Loucy (cell line): ENCODE data around the gene UROD.
"Not testable (repeated sequence)": the region's sequence is repeated elsewhere in the genome, so short reads cannot be mapped to it uniquely, and the experiment has no call there.

ENCODE experiments used
- H2AFZ ChIP-seq: fragments of 200-600 bp; sonication (generic); 2 replicates; pipeline ENCODE4 v1.6.0; 2016; ENCODE audit warnings: antibody characterized with exemption, mild to moderate bottlenecking, low read length, moderate library complexity
- H3F3A ChIP-seq: fragments of 200-600 bp; 2 replicates; pipeline ENCODE4 v1.6.0; 2016; ENCODE audit warnings: antibody characterized with exemption, low read depth, mild to moderate bottlenecking
- H3K27me3 ChIP-seq: fragments of 200-600 bp; sonication (generic); 2 replicates; pipeline ENCODE4 v1.6.1; 2014; ENCODE audit warnings: low read length, mild to moderate bottlenecking; ENCODE audit not compliant: insufficient read depth, poor library complexity, severe bottlenecking
- H3K36me3 ChIP-seq: fragments of 200-600 bp; sonication (generic); 2 replicates; pipeline ENCODE4 v1.6.1; 2016; ENCODE audit warnings: low read length; ENCODE audit not compliant: insufficient read depth
- H3K4me1 ChIP-seq: fragments of 200-600 bp; sonication (generic); 2 replicates; pipeline ENCODE4 v1.5.1; 2014; ENCODE audit warnings: low read length, mild to moderate bottlenecking; ENCODE audit not compliant: insufficient read depth, poor library complexity, severe bottlenecking
- H3K4me2 ChIP-seq: fragments of 200-600 bp; sonication (generic); 2 replicates; pipeline ENCODE4 v1.6.0; 2014; ENCODE audit warnings: antibody characterized with exemption, low read length, low read depth, mild to moderate bottlenecking; ENCODE audit not compliant: poor library complexity, severe bottlenecking
- H3K4me3 ChIP-seq: fragments of 200-600 bp; sonication (generic); 2 replicates; pipeline ENCODE4 v1.5.1; 2014; ENCODE audit warnings: low read length, mild to moderate bottlenecking, mixed read lengths; ENCODE audit not compliant: poor library complexity, severe bottlenecking
- H3K79me2 ChIP-seq: fragments of 200-600 bp; sonication (generic); 2 replicates; pipeline ENCODE4 v1.6.1; 2014; ENCODE audit warnings: low read length; ENCODE audit not compliant: insufficient read depth
- H3K9ac ChIP-seq: fragments of 200-600 bp; sonication (generic); 2 replicates; pipeline ENCODE4 v1.6.0; 2014; ENCODE audit warnings: mild to moderate bottlenecking, low read depth, low read length, moderate library complexity; ENCODE audit not compliant: poor library complexity, severe bottlenecking
- H3K9me2 ChIP-seq: fragments of 200-600 bp; sonication (generic); replicated peaks from 2 replicates; pipeline ENCODE4 v1.6.1; 2016; ENCODE audit warnings: low read depth, low read length, mixed read lengths
- H3K9me3 ChIP-seq: fragments of 200-600 bp; sonication (generic); 2 replicates; pipeline ENCODE4 v1.6.1; 2014; ENCODE audit warnings: mild to moderate bottlenecking, antibody characterized with exemption, low read length, low read depth; ENCODE audit not compliant: insufficient read depth
- H4K20me1 ChIP-seq: fragments of 200-600 bp; sonication (generic); 2 replicates; pipeline ENCODE4 v1.6.0; 2014; ENCODE audit warnings: antibody characterized with exemption, low read length, mild to moderate bottlenecking; ENCODE audit not compliant: insufficient read depth, poor library complexity, severe bottlenecking
- EZH2phosphoT487 ChIP-seq: fragments of 200-600 bp; IDR thresholded peaks from 2 replicates; pipeline ENCODE4 v1.6.1; 2018; ENCODE audit warnings: antibody characterized with exemption, mild to moderate bottlenecking, moderate library complexity, borderline replicate concordance
- TF ChIP-seq, protein P1 (sequence below): fragments of 200-600 bp; sonication (generic); conservative IDR thresholded peaks from 2 replicates; pipeline ENCODE4 v1.5.1; 2014; ENCODE audit warnings: mild to moderate bottlenecking, antibody characterized with exemption, low read length

The UROD gene

DNA sequence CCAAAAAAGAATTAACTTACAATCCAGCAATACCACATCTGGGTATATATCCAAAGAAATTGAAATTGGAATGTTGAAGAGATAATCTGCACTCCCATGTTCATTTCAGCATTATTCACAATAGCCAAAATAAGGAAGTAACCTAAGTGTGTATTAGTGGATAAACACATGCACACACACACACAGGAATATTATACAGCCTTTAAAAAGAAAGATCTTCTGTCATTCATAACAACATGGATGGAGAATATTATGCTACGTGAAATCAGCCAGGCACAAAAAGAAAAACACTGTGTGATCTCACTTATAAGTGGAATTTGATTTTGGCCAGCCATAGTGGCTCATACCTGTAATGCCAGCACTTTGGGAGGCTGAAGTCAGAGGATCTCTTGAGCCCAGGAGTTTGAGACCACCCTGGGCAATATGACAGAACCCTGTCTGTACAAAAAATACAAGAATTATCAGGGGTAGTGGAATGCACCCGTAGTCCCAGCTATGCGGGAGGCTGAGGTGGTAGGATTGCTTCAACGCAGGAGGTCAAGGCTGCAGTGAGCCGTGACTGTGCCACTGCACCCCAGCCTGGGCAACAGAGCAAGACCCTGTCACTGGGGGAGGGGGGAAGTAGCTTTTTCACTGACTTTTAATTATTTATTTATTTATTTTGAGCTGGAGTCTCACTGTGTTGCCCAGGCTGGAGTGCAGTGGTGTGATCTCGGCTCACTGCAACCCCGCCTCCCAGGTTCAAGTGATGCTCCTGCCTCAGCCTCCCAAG, 16.4 kb upstream of the UROD start:
- Histone ChIP-seq H3K9ac (no peak overlapping the region), H3K4me3 (no peak overlapping the region), H3K4me1 (peaks cover 2% of the 10 kb centered on the region), H3K79me2 (no peaks in the 10 kb centered on the region), H3K9me2 (no peaks in the 10 kb centered on the region), H2AFZ (no peak overlapping the region), H3K27me3 (no peaks in the 10 kb centered on the region), H3K4me2 (no peak overlapping the region), H3F3A (no peaks in the 10 kb centered on the region), H3K36me3 (no peaks in the 10 kb centered on the region), H4K20me1 (no peaks in the 10 kb centered on the region), H3K9me3 (no peaks in the 10 kb centered on the region)
- TF ChIP-seq, protein P1, sequence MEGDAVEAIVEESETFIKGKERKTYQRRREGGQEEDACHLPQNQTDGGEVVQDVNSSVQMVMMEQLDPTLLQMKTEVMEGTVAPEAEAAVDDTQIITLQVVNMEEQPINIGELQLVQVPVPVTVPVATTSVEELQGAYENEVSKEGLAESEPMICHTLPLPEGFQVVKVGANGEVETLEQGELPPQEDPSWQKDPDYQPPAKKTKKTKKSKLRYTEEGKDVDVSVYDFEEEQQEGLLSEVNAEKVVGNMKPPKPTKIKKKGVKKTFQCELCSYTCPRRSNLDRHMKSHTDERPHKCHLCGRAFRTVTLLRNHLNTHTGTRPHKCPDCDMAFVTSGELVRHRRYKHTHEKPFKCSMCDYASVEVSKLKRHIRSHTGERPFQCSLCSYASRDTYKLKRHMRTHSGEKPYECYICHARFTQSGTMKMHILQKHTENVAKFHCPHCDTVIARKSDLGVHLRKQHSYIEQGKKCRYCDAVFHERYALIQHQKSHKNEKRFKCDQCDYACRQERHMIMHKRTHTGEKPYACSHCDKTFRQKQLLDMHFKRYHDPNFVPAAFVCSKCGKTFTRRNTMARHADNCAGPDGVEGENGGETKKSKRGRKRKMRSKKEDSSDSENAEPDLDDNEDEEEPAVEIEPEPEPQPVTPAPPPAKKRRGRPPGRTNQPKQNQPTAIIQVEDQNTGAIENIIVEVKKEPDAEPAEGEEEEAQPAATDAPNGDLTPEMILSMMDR, result no peak
- TF ChIP-seq EZH2phosphoT487, result no peak

DNA sequence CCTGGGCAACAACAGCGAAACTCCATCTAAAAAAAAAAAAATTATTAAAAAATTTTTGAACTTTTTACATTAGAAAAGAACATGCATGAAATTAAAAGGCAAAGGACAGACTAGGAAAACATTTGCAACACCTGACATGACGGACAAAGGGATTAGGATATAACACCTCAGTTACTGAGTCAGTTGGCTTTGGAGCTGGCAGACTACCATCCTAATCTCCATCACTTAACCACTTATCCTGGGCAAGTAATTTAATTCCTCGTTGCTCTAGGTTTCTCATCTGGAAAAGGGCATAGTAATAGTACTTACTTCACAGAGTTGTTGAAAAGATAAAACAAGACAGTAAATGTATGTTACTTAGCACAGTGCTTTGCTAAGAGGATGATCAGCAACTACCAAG, 12.8 kb upstream of the UROD start:
- no peak for TF ChIP-seq EZH2phosphoT487
- Histone ChIP-seq H3K4me3 (no peak overlapping the region), H3F3A (no peaks in the 10 kb centered on the region), H3K9me2 (no peaks in the 10 kb centered on the region), H3K9me3 (no peaks in the 10 kb centered on the region), H3K27me3 (no peaks in the 10 kb centered on the region), H4K20me1 (no peaks in the 10 kb centered on the region), H3K4me1 (peaks cover 4% of the 10 kb centered on the region), H3K79me2 (no peaks in the 10 kb centered on the region), H3K36me3 (peaks cover 5% of the 10 kb centered on the region; the same call in 1 of the 2 replicates), H2AFZ (no peak overlapping the region), H3K9ac (no peak overlapping the region), H3K4me2 (no peak overlapping the region)

DNA sequence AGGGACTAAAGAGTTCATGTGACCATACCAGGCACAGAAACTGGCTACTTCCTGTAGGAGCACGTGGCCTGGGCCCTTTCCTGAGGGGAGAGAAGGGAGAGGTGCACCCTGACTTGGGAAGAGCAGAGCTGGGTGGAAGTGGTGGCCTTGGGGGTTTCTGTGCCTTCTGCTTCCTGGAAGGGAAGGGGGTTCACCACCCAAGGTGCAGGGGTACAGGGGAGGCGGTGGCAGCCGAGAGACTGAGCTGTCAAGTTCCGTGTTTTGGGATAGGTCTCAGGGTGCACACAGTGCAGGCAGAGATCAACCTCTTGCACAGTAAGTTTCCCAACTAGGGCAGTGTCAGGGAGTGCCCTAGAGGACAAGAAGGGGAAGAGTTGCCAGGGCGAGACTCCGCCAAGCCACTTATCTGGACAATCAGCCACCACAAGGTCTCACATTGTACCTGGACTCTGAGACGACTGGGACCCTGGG, 11.0 kb upstream of the UROD start:
- H2AFZ ChIP-seq, result no peak overlapping the region
- H3K79me2 ChIP-seq, result no peaks in the 10 kb centered on the region
- no peaks in the 10 kb centered on the region for H3K9me2 ChIP-seq
- H3K4me1 ChIP-seq, result peaks cover 4% of the 10 kb centered on the region
- TF ChIP-seq EZH2phosphoT487, result no peak
- TF ChIP-seq, protein P1, result no peak
- peaks cover 11% of the 10 kb centered on the region; the same call in 1 of the 2 replicates for H3K36me3 ChIP-seq
- H3K27me3 ChIP-seq, result no peaks in the 10 kb centered on the region
- H3K4me3 ChIP-seq, result no peak overlapping the region
- H4K20me1 ChIP-seq, result no peaks in the 10 kb centered on the region
- H3K4me2 ChIP-seq, result no peak overlapping the region
- H3K9ac ChIP-seq, result no peak overlapping the region
- H3K9me3 ChIP-seq, result no peaks in the 10 kb centered on the region
- H3F3A ChIP-seq, result no peaks in the 10 kb centered on the region

DNA sequence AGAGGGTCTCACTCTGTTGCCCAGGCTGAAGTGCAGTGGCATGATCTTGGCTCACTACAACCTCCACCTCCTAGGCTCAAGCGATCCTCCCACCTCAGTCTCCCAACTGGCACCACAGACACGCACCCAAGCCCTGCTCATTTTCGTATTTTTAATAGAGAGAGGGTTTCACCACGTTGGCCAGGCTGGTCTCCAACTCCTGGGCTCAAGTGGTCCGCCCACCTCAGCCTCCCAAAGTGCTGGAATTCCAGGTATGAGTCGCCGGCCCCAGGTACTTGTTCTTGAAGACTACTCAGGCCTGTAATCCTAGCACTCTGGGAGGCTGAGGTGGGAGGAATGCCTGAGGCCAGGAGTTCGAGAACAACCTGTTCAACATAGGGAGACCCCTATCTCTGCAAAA, 10.5 kb upstream of the UROD start:
- not testable (repeated sequence) for H3K9me3 ChIP-seq, H3K4me1 ChIP-seq, H3K4me3 ChIP-seq, H3K9ac ChIP-seq, H3K4me2 ChIP-seq, H3F3A ChIP-seq, H3K79me2 ChIP-seq, H3K9me2 ChIP-seq, H3K27me3 ChIP-seq, H4K20me1 ChIP-seq, H2AFZ ChIP-seq
- H3K36me3 ChIP-seq, result peaks cover 12% of the 10 kb centered on the region; the same call in 1 of the 2 replicates
